NCI-H2081 (cell line): Measurements from ENCODE around the gene ATF1.
"Not testable (repeated sequence)": the region's sequence is repeated elsewhere in the genome, so short reads cannot be mapped to it uniquely, and the experiment has no call there.

Source experiments
- DNase-seq, 2 experiments: peaks; one replicate each; lab custom pipeline; 2025; lab: John Stamatoyannopoulos, UW

Gene ATF1

DNA sequence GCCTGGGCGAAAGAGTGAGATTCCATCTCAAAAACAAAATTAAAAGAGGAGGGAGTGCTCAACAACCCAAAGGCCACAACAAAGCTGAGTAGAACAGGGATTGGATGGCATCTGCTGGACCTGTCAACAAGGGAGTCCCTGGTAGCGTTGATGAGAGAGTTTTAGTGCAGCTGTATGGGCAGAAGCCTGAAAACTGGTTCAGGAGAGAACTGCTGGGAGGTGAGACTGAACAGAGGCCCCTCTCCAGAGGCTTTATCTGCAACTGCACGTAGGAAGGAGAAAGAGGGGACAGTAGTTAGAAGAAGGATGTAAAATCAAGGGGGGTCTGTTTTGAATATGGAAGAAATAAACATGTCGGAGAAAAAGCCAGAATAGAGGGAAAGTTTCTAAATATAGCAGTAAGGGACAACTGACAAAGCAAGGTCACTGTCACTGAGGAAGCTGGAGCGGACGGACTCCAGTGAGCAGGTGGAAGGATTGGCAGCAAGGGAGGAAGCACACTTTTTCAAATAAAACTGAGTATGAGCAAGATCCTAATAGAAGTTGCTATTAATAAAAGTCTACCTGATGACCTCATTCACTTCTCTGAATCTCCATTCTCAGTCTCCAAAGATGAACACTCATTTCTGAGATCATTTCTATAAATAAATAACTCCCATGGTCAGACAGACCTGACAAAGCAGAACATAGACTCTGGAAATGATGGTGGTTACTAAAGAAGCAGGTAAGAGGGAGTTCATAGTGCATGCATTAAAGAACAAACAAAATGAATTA is 11.8 kb upstream of the ATF1 start:
- no peak for DNase-seq

DNA sequence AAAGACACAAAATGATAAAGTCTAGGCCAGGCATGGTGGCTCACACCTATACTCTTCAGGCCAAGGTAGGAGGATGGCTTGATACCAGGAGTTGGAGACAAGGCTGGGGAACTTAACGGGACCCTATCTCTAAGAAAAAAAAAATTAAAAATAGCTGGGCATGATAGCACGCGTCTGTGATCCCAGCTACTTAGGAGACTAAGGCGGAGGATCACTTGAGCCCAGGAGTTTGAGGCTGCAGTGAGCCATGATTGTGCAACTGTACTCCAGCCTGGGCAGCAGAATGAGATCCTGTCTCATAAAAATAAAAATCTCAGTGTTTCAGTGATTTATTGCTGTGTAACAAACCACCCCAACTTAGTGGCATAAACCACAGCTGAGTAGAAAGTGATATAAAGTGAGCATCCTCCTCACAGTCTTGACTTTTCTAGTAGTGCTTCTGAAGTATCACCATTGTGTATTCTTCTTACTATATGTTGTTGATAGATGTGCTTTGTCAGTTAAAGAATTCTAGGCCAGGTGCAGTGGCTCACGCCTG is 10.6 kb upstream of the ATF1 start:
- no peak for DNase-seq

DNA sequence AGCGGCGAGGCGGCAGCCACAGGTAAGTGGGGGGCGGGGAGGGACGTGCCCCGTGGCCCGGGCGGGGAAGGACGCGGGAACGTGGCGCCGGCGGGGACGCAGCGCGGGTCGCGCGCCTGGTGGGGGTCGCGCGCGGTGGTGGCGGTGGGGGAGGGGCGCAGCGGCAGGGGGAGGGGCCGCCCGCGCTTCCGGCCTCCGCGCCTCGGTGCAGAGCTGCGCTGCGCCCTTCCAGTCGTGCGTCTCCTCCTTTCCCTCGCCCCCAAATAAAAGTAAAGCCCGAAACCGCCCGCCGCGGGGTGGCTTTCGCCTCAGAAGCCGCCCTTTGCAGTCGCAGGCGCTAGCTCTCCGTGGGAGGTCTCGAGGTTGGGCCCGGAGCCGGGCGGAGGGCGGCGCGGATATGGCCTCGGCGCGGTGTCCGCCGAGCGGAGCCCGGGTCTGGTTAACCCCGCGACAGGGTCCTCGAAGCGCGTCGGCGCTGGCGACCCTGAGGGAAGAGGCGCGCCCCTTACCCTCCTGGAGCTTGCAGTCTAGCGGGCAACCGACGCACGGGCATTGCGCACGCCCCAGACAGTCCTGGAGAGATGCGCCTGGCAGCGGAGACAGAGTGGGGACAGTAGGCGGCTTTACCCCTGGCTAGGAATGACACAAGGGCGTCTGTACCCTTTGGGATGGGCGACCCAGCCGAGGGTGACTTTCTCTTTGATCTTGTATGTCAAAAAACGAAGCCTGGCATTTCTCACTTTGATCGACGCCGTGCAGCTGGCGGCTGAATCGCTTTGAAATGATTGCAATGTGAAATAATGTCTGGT is 589 bp downstream of the ATF1 start:
- DNase-seq: peak; percentile 72 to 83

DNA sequence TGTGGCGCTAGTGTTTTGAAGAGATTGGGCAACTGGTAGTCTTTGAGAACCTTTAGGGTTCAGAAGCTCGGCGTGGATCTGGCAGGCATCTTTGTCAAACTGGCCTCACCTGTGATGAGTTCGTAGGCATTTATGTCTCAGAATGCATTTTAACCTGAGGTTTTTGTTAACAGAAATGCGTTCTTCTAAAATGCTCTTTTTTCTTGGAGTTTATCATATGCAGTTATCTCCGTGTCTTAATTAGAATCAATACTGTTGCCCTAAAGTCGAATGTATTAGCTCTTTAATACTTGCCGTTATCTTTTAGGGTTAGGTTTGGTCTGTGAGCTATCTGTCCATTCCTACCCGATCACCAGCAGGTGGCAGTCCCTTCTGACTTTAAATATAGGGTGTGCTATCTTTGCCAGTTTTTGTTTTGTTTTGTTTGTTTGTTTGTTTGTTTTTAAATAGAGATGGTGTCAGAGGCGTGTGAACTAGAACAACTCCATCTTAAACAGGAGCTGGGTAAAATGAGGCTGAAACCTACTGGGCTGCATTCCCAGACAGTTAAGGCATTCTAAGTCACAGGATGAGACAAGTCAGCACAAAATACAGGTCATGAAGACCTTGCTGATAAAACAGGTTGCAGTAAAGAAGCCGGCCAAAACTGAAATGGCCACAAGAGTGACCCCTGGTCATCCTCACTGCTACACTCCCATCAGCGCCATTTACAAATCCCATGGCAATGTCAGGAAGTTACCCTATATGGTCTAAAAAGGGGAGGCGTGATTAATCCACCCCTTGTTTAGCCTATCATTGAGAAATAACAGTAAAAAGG is 1.4 kb downstream of the ATF1 start:
- peak; percentile 22 to 42 for DNase-seq

DNA sequence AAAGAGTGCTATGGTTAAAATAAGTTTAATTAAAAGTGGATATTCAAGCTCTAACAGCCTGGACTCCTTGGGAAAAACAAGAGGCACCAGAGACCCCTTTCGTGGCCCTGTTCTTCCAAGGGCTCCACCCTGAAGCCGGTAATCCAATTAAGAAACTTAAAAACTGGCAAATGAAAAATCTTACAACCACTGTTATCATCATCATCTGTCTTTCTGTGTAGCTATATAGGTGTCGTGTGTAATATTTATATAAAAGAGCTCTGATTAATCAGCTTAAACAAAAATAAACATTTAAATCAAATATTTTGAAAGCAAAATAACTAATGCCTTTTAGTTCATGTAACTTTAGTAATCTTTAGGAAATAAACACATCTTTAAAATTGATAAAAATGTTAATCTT is 4.5 kb downstream of the ATF1 start:
- DNase-seq: no peak

DNA sequence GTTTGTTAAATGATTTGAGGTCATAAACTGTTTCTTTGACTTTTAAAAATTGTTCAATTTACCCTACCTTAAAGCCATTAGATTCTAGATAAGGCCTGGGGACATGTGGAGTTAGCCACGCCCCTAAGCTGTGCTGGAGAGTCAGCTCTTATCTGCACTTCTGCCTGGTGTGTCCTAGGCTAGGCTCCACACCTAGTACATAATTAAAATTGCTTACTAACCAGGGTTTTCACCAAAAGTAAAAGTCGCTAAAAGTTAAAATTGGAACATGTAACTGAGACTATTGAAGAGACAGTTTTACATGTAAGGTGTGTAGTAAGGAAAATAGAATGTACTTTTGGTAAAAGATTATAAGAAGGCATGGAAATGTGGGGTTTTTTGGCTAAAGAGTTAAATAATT is 4.9 kb downstream of the ATF1 start:
- not testable (repeated sequence) for DNase-seq

DNA sequence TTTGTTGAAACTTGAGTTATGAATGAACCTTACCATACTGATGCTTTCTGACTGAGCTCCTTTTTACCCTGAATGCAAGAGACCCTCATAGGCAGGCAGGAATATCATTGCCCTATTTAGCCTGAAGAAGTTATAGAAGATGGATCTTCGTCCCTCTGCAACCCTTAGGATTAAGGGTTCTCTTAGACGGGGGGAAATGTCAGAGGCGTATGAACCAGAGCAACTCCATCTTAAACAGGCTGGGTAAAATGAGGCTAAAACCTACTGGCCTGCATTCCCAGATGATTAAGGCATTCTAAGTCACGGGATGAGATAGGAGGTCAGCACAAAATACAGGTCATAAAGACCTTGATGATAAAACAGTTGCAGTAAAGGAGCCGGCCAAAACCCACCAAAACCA is 7.5 kb downstream of the ATF1 start:
- DNase-seq: no peak

DNA sequence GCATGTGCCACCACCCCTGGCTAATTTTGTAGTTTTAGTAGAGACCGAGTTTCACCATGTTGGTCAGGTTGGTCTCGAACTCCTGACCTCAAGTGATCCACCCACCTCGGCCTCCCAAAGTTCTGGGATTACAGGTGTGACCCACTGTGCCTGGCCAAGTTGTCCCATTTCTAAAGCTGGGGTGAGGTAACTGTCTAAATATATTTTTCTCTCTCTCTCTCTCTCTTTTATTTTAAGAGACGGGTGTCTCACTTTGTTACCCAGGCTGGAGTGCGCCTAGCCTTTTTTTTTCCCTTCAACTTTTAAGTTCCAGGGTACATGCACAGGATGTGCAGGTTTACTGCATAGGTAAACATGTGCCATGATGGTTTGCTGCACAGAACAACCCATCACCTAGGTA is 8.6 kb downstream of the ATF1 start:
- no peak for DNase-seq

DNA sequence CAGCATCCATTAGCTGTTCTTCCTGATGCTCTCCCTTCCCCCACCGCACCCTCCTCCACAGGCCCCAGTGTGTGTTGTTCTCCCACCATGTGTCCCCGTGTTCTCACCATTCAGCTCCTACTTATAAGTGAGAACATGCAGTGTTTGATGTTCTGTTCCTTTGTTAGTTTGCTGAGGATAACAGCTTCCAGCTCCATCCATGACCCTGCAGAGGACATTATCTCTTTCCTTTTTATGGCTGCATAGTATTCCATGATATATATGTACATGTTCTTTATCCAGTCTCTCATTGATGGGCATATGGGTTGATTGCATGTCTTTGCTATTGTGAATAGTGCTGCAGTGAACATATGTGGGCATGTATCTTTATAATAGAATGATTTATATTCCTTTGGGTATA is 9.0 kb downstream of the ATF1 start:
- DNase-seq: no peak

DNA sequence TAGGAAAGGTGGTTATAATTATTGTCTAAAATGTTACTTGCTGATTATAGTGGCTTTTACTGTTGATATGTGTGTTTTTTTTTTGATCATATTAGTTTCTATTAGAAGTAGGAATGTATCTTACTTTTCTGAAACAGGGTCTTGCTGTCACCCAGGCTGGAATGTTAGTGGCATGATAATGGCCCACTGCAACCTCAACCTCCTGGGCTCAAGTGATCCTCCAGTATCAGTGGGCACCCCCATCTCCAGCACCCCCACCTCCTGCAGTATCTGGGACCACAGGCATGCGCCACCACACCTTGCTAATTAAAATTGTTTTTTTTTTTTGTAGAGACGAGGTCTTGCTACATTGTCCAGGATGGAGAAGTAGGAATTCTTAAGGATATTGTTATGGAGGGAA is 11.3 kb downstream of the ATF1 start:
- no peak for DNase-seq

DNA sequence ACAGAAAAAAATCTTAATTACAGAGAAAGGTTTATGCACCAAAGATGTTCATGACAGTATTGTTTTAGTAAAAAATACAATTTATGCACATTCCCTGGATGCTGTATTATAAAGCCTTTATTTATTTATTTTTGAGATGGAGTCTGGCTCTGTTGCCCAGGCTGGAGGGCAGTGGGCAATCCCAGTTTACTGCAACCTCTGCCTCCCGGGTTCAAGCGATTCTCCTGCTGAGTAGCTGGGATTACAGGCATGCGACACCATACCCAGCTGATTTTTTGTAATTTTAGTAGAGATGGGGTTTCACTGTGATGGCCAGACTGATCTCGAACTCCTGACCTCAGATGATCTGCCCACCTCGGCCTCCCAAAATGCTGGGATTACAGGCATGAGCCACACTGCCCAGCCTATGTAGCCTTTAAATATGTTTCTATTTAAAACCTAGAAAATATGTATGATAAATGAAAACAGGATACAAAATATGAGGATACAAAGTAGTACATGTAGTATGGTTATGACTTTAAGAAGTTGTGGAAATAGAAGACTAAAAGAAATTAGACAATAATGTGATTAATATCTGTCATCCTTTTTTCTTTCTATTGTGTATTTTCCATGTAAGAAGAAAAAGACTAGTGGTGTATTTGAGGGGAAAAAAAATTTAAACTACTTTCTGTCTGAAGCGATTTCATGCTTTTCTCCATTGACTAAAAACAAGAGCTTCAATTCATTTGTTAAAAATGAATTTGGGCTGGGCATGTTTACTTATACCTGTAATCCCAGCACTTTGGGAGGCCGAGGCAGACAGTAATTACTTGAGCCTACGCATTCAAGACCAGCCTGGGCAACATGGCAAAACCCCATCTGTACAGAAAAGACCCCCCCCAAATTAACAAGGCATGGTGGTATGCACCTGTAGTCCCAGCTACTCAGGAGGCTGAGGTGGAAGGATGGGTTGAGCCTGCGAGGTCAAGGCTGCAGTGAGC is 13.1 kb downstream of the ATF1 start:
- DNase-seq: no peak

DNA sequence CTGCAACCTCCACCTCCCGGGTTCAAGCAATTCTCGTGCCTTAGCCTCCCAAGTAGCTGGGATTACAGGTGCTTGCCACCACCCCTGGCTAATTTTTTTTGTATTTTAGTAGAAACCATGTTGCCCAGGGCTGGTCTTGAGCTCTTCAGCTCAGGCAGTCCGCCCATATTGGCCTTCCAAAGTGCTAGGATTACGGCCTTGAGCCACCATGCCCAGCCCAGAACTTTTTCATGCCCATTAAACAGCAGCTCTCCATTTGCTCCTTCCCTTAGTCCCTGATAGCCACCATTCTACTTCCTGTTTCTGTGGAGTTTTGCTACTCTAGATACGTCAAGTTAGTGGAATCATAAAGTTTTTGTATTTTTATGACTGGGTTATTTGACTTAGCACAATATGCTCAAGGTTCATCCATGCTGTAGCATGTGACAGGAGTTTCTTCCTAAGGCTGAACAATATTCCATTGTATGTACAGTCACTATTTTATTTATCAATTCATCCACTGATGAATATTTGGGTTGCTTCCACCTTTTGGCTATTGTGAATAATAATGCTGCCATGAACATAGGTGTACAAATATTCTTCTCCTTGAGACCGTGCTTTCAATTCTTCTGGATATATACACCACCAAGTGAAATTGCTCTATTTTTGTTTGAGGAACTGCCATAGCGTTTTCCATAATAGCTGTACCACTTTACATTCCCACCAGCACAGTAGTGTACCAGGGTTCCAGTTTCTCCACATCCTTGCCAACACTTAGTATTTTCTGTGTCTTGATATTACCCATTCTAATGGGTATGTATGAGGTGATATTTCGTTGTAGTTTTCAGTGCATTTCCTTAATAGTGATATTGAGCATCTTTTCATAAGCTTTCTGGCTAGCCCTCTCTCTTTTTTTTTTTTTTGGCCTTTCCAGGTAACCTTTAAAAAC is 15.0 kb downstream of the ATF1 start:
- DNase-seq: no peak

DNA sequence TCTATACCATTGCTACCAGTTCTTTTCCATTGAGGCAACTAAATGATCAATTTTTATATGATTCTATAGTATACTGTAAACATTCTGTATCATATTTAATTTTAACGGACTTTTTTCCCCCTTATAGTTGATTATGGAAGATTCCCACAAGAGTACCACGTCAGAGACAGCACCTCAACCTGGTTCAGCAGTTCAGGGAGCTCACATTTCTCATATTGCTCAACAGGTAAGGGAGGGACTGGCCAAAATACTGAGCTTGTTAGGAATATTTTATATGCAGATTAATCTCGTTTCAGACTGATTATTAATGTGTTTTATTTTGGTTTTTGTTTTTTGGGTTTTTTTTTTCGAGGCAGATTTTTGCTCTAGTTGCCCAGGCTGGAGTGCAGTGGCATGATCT is 16.1 kb downstream of the ATF1 start:
- DNase-seq: no peak

DNA sequence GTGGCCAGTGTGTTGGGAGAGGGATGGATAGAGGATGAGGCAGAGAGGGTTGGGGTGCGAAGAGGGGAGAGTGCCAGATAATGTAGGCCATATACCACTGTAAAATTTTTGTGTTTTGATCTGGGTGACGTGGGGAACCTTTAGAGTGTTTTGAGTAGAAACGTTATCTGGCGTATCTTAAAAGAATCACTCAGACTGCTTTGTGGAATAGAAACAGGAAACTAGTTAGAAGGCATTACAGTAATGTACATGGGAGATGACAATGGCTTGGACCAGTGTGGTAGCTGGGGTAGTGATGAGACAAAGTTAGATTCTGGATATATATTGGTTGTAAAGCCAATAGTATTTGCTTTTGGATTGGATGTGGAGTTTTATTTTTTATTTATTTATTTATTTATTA is 20.6 kb downstream of the ATF1 start:
- DNase-seq: no peak

DNA sequence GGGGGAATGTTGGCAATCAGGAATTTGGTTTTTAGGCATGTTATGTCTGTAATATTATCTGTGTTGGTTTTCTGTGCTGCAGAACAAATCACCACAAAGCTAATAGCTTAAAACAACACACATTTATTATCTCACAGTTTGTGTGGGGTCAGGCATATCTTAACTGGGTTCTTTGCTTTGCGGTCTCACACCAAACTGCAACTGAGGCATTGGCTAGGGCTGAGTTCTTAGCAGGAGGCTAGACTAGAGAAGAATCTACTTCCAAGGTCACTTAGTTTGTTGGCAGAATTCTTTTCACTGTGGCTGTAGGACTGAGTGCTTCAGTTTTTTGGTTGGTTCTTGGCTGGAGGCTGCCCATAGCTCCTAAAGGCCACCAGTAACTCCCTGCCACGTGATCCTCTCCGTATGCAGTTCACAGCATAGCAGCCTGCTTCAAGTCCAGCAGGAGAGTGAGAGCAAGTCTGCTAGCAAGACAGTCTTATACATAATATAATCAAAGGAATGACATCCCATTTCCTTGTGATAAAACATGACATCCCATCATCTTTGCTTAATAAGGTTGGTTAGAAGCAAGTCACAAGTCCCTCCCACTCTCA is 21.6 kb downstream of the ATF1 start:
- no peak for DNase-seq

DNA sequence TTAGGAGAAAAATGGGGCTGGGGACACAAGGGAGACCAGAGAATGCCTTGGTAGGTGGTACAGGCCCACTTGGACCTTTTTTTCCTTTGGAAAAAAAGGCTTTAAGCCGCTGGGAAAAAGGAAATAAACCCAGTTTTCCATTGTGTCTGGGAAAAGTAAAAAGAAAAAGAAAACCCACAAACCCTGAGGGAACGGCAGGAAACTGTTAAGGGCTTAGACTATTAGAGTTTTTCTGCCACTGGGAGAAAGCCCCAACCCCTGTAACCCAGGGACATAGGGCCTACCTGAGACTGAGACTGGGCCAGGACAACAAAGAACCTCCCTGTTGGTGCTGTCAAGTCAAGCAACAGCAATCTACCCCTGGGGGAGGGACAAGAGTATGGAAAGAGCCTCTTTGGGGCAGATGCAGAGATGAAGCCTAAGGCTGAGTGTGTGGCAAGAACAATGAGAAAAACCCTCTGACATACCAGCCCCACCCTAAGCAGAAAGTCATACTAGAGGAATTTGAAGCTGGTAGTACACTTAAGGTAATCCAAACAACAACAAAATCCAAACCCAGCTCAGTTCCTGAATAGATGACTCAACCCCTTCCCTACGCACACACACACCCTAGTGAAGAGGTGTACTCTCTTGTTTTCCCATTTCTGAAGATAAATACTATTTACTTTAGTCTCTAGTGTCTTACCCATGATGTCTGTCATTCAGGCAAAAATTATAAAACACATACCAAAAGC is 22.8 kb downstream of the ATF1 start:
- no peak for DNase-seq

DNA sequence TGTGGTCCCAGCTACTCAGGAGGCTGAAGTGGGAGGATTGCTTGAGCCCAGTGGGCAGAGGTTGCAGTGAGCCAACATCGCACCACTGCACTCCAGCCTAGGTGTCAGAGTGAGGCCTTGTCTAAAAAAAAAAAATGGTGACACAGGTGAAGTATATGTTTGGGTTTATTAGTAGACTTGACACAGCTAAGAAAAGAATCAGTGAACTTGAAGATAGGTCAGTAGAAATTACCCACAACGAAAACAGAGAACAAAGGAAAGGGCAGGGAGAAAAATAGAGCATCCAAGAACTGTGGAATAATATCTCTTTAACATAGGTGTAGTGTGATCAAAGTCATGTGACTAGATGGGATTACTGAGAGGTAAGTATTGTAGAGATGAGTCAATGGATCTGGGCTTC is 23.7 kb downstream of the ATF1 start:
- DNase-seq: no peak

DNA sequence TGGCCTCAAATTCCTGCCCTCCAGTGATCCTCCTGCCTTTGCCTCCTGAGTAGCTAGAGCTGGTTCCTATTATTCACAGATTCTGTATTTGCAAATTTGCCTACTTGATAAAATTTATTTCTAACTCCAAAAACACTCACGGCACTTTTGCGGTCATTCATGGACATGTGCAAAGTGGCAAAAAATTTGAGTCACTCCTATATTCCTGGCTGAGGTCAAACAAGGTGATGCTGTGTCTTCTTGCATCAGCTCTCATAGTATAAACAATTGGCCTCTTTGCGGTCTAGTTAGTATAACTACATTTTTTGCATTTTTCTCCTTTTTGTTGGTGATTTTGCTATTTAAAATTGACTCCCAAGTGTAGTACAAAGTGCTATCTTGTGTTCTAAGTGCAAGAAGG is 24.7 kb downstream of the ATF1 start:
- DNase-seq: no peak

DNA sequence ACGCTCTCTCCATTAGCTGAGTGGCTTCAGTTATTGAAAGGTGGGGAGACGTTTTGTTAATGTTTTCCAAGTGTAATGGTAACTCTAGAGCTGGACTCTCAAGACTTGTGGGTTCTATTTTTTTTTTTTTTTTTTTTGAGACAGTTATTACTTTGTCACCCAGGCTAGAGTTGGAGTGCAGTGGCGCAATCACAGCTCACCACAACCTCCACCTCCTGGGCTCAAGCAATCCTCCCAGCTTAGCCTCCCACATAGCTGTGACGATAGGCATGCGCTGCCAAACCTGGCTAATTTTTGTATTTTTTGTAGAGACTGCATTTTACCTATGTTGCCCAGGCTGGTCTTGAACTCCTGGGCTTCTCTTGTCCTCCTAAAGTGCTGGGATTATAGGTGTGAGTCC is 26.2 kb downstream of the ATF1 start:
- no peak for DNase-seq
